LNCAP (cell line): Measurements from ENCODE around the gene HMGB1.

ENCODE experiments used
- TF ChIP-seq, protein P1 (sequence below): fragments of 450-650 bp; IDR thresholded peaks from 2 replicates; pipeline ENCODE4 v1.5.1; 2017; ENCODE audit warnings: mild to moderate bottlenecking

The HMGB1 gene

DNA sequence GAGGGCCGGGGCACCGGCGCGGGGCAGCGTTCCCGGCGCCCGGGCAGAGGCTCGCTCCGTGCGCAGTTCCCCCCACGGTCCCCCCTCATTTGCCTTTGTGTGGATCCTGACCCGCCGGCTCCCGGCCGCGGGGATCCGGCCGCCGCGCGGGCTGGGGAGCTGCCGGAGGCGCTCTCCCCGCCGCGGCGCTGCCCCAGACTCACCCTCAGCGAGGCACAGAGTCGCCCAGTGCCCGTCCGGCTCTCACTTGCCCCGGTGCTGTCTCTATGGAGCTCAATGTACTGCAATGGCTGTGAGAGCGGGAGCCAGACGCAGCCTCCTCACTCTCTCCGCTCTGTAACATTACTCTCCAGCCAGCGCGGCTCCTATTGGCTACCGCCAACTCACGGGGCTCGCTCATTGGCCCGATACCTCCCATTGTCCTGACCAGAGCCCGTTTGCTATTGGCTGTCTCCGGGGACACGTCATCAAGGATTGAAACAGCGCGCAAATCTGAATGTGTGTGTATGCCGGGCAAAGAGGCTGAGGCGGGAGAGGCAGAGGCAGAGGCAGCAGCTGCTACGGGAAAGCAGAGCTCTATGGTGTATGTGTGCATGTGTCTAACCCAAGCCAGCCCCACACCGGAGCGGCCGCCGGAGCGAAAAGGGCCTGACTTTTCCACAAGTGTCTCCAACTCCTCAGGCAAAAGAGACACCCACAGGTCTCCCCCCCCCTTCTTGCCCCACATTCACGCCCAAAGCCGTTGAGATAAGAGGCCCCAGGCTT is at the start of gene HMGB1:
Gene HMGB1 (minus strand): TSS at position 344 of the 765 bp plus-strand sequence. CDS start 2,256 bp downstream, outside the sequence.
- TF ChIP-seq, protein P1, sequence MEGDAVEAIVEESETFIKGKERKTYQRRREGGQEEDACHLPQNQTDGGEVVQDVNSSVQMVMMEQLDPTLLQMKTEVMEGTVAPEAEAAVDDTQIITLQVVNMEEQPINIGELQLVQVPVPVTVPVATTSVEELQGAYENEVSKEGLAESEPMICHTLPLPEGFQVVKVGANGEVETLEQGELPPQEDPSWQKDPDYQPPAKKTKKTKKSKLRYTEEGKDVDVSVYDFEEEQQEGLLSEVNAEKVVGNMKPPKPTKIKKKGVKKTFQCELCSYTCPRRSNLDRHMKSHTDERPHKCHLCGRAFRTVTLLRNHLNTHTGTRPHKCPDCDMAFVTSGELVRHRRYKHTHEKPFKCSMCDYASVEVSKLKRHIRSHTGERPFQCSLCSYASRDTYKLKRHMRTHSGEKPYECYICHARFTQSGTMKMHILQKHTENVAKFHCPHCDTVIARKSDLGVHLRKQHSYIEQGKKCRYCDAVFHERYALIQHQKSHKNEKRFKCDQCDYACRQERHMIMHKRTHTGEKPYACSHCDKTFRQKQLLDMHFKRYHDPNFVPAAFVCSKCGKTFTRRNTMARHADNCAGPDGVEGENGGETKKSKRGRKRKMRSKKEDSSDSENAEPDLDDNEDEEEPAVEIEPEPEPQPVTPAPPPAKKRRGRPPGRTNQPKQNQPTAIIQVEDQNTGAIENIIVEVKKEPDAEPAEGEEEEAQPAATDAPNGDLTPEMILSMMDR, result no peak

GRCh38 chr13:30510811-30511371 is 45.2 kb upstream of the HMGB1 start:
- TF ChIP-seq, protein P1, result no peak

DNA sequence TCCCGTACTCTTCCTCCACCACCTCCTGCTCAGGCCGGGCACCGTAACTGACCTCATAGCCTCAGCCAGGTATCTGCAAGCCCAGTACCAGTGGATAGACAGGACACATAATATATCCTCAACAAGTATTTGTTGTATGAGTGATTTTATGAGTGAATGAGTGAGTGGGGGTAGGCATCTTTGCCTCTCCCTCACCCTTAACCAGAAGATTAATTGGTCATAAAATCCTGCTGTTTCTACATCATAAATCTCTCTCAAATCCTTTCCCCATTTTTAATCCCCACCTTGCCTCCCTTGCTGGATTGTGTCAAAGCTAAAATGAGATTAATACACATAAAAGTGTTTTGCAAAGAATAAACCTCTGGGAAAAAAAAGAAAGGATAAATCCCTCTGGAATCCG is 44.4 kb upstream of the HMGB1 start:
- TF ChIP-seq, protein P1, result no peak

GRCh38 chr13:30509254-30510050 is 43.7 kb upstream of the HMGB1 start:
- TF ChIP-seq, protein P1, result no peak

- TF ChIP-seq, protein P1, result no peak
Observed at GRCh38 chr13:30504081-30504480, 38.3 kb upstream of the HMGB1 start.

GRCh38 chr13:30502237-30502636 is 36.5 kb upstream of the HMGB1 start:
- TF ChIP-seq, protein P1, result no peak

DNA sequence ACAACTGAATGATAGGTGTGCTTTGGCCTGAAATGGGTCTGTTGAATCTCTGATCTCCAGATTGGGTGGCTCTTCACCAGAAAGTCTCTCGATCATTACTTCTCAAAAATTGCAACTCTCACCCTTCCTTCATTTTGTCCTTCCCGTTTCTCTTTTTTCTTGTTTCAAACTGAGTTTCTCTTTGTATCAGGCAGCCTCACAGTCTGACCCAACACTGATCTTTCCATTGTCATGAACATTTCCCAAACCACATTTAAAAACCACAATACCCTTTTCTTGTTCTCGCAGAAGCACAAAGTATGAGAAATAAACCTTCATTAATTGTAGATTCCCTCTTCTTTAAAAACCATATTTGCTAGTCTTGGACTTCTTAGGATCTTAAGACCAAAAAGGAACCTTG is 33.6 kb upstream of the HMGB1 start:
- TF ChIP-seq, protein P1, result no peak
